HG02840 (cell line): ENCODE measurements around the gene SERPINI1.

ENCODE experiments used
- ATAC-seq: cut with Tn5 transposase; IDR thresholded peaks from one replicate; pipeline ENCODE4 v1.9.1; 2021; ENCODE audit warnings: mild to moderate bottlenecking, moderate library complexity, moderate number of reproducible peaks; ENCODE audit not compliant: unreplicated experiment, low FRiP score

Gene SERPINI1

DNA sequence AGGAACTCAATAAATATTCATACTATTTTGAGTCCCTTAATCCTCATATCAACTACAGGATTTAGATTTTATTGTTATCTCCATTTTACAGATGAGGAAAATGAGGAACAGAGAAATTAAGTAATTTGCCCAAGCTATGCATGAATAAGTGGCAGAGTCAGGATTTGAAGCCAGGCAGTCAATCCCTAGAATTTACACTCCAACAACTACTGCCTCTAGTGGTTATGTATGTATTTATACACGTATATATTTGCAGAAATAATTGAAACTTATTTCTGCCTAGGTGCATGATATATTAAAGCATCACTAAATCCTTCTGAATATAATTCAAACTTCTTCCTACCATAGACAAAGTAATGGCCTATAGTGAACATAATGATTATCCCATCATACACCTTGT, 137.4 kb downstream of the SERPINI1 start:
- no peak for ATAC-seq

- ATAC-seq, result no peak
Measured at GRCh38 chr3:167874671-167875372, 139.3 kb downstream of the SERPINI1 start.
